Inflammatory macrophage treated with lipopolysaccharide for 4 hours (primary cell): Measurements from ENCODE around the gene ATG10.
"Not testable (repeated sequence)": the region's sequence is repeated elsewhere in the genome, so short reads cannot be mapped to it uniquely, and the experiment has no call there.

ENCODE experiments used
- DNase-seq: peaks from one replicate; pipeline ENCODE4 v3.0.0-alpha.2; 2020

The ATG10 gene

GRCh38 chr5:82139837-82140236 lies 168.0 kb downstream of the ATG10 start:
- not testable (repeated sequence) for DNase-seq

GRCh38 chr5:82142217-82142841 lies 170.5 kb downstream of the ATG10 start:
- no peak for DNase-seq

GRCh38 chr5:82142928-82143577 lies 171.2 kb downstream of the ATG10 start:
- no peak for DNase-seq

GRCh38 chr5:82147860-82148573 lies 176.2 kb downstream of the ATG10 start:
- DNase-seq, result peak; percentile 42

GRCh38 chr5:82149434-82149833 lies 177.6 kb downstream of the ATG10 start:
- no peak for DNase-seq

- DNase-seq, result no peak
Measured at GRCh38 chr5:82150559-82150958, 178.7 kb downstream of the ATG10 start.

- DNase-seq, result no peak
Measured at GRCh38 chr5:82151204-82151603, 179.4 kb downstream of the ATG10 start.

- DNase-seq, result no peak
Measured at GRCh38 chr5:82151662-82152061, 179.8 kb downstream of the ATG10 start.

- no peak for DNase-seq
Measured at GRCh38 chr5:82152978-82153481, 181.2 kb downstream of the ATG10 start.

GRCh38 chr5:82154776-82155175 lies 183.0 kb downstream of the ATG10 start:
- no peak for DNase-seq

GRCh38 chr5:82155305-82155704 lies 183.5 kb downstream of the ATG10 start:
- no peak for DNase-seq

GRCh38 chr5:82156874-82157273 lies 185.1 kb downstream of the ATG10 start:
- no peak for DNase-seq

- no peak for DNase-seq
Measured at GRCh38 chr5:82158755-82159413, 187.1 kb downstream of the ATG10 start.

GRCh38 chr5:82160948-82161347 lies 189.1 kb downstream of the ATG10 start:
- no peak for DNase-seq

GRCh38 chr5:82162573-82162972 lies 190.8 kb downstream of the ATG10 start:
- no peak for DNase-seq

- no peak for DNase-seq
Measured at GRCh38 chr5:82163452-82164175, 191.8 kb downstream of the ATG10 start.

GRCh38 chr5:82164176-82164976 lies 192.6 kb downstream of the ATG10 start:
- no peak for DNase-seq

GRCh38 chr5:82164977-82165713 lies 193.3 kb downstream of the ATG10 start:
- no peak for DNase-seq

- peak; percentile 85 for DNase-seq
Measured at GRCh38 chr5:82165740-82166530, 194.1 kb downstream of the ATG10 start.

- DNase-seq, result no peak
Measured at GRCh38 chr5:82167372-82167935, 195.6 kb downstream of the ATG10 start.
